CD4-positive, alpha-beta T cell treated with Interleukin-12 subunit alpha and Interleukin-12 subunit beta, for 1 hour (primary cell): ENCODE data around the gene PLA2G4F.

ENCODE experiments used
- DNase-seq: peaks from one replicate; pipeline ENCODE4 v3.0.0-alpha.2; 2020

The PLA2G4F gene

GRCh38 chr15:42131006-42131405 lies 25.4 kb downstream of the PLA2G4F start:
- DNase-seq: no peak

- no peak for DNase-seq
Measured at GRCh38 chr15:42130246-42130986, 26.0 kb downstream of the PLA2G4F start.

- DNase-seq: no peak
Measured at GRCh38 chr15:42129364-42129763, 27.1 kb downstream of the PLA2G4F start.

- no peak for DNase-seq
Measured at GRCh38 chr15:42128476-42128875, 28.0 kb downstream of the PLA2G4F start.

- no peak for DNase-seq
Measured at GRCh38 chr15:42123546-42123945, 32.9 kb downstream of the PLA2G4F start.

- no peak for DNase-seq
Measured at GRCh38 chr15:42121682-42122081, 34.8 kb downstream of the PLA2G4F start.

GRCh38 chr15:42121021-42121420 lies 35.4 kb downstream of the PLA2G4F start:
- no peak for DNase-seq

- no peak for DNase-seq
Measured at GRCh38 chr15:42120285-42120684, 36.2 kb downstream of the PLA2G4F start.

GRCh38 chr15:42119446-42119760 lies 37.0 kb downstream of the PLA2G4F start:
- DNase-seq: no peak

GRCh38 chr15:42118650-42119445 lies 37.6 kb downstream of the PLA2G4F start:
- no peak for DNase-seq

GRCh38 chr15:42111924-42112323 lies 44.5 kb downstream of the PLA2G4F start:
- no peak for DNase-seq

GRCh38 chr15:42110367-42110766 lies 46.1 kb downstream of the PLA2G4F start:
- DNase-seq: no peak

GRCh38 chr15:42108806-42109205 lies 47.6 kb downstream of the PLA2G4F start:
- DNase-seq: no peak

GRCh38 chr15:42108189-42108588 lies 48.2 kb downstream of the PLA2G4F start:
- DNase-seq: no peak

- DNase-seq: no peak
Measured at GRCh38 chr15:42107473-42107872, 49.0 kb downstream of the PLA2G4F start.

- no peak for DNase-seq
Measured at GRCh38 chr15:42106288-42106687, 50.1 kb downstream of the PLA2G4F start.

- DNase-seq: no peak
Measured at GRCh38 chr15:42104095-42104891, 52.1 kb downstream of the PLA2G4F start.

- DNase-seq: no peak
Measured at GRCh38 chr15:42102646-42103235, 53.7 kb downstream of the PLA2G4F start.

- no peak for DNase-seq
Measured at GRCh38 chr15:42101861-42102260, 54.6 kb downstream of the PLA2G4F start.

GRCh38 chr15:42100021-42100800 lies 56.2 kb downstream of the PLA2G4F start:
- DNase-seq: no peak

GRCh38 chr15:42097018-42097417 lies 59.4 kb downstream of the PLA2G4F start:
- DNase-seq: no peak

GRCh38 chr15:42094512-42094963 lies 61.9 kb downstream of the PLA2G4F start, which contains the start of gene PLA2G4D:
Gene PLA2G4D, minus strand, starts transcription at chr15:42094562. Its CDS starts 103 bp downstream, at chr15:42094459.
- DNase-seq: no peak
